ENCODE results near the gene SPATA32.
A peak's percentile ranks its signal among the peaks of the same experiment; 100 is the strongest.

The SPATA32 gene

DNA sequence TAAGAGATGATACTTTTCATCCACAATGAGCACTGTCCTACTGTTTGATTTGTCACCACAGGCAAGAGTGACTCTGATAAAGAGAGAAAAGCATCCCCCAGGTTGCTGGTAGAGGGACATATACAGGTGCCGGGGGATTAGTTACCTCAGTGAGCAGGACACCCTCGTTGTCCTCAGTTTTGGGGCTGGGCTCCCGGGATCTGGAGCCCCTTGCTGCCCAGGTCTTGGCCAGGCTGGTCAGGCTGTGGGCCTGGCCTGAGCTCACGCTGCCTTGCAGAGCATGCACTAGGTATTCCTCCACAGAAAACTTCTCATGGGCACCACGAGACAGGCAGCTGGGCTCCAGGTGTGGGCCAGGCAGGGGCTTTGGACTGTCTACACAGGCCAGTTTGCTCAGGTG lies 24.4 kb upstream of the SPATA32 start (continued):
- TF ChIP-seq, protein P1, sequence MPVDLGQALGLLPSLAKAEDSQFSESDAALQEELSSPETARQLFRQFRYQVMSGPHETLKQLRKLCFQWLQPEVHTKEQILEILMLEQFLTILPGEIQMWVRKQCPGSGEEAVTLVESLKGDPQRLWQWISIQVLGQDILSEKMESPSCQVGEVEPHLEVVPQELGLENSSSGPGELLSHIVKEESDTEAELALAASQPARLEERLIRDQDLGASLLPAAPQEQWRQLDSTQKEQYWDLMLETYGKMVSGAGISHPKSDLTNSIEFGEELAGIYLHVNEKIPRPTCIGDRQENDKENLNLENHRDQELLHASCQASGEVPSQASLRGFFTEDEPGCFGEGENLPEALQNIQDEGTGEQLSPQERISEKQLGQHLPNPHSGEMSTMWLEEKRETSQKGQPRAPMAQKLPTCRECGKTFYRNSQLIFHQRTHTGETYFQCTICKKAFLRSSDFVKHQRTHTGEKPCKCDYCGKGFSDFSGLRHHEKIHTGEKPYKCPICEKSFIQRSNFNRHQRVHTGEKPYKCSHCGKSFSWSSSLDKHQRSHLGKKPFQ (tag by site-specific recombination; IDR thresholded peaks at IDR 0.05): no peak
- TF ChIP-seq ZNF175 (tag by site-specific recombination; IDR thresholded peaks at IDR 0.05): no peak
- TF ChIP-seq, protein P2, sequence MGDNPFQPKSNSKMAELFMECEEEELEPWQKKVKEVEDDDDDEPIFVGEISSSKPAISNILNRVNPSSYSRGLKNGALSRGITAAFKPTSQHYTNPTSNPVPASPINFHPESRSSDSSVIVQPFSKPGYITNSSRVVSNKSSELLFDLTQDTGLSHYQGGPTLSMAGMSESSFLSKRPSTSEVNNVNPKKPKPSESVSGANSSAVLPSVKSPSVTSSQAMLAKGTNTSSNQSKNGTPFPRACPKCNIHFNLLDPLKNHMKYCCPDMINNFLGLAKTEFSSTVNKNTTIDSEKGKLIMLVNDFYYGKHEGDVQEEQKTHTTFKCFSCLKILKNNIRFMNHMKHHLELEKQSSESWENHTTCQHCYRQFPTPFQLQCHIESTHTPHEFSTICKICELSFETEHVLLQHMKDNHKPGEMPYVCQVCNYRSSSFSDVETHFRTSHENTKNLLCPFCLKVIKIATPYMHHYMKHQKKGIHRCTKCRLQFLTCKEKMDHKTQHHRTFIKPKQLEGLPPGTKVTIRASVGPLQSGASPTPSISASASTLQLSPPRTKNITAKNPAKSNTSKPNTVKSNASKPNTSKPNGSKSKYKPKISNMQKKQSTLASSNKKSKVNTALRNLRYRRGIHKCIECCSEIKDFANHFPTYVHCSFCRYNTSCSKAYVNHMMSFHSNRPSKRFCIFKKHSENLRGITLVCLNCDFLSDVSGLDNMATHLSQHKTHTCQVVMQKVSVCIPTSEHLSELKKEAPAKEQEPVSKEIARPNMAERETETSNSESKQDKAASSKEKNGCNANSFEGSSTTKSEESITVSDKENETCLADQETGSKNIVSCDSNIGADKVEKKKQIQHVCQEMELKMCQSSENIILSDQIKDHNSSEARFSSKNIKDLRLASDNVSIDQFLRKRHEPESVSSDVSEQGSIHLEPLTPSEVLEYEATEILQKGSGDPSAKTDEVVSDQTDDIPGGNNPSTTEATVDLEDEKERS (tag by site-specific recombination; IDR thresholded peaks at IDR 0.05): no peak
- TF ChIP-seq GFI1B (tag by site-specific recombination; IDR thresholded peaks at IDR 0.05): no peak

DNA sequence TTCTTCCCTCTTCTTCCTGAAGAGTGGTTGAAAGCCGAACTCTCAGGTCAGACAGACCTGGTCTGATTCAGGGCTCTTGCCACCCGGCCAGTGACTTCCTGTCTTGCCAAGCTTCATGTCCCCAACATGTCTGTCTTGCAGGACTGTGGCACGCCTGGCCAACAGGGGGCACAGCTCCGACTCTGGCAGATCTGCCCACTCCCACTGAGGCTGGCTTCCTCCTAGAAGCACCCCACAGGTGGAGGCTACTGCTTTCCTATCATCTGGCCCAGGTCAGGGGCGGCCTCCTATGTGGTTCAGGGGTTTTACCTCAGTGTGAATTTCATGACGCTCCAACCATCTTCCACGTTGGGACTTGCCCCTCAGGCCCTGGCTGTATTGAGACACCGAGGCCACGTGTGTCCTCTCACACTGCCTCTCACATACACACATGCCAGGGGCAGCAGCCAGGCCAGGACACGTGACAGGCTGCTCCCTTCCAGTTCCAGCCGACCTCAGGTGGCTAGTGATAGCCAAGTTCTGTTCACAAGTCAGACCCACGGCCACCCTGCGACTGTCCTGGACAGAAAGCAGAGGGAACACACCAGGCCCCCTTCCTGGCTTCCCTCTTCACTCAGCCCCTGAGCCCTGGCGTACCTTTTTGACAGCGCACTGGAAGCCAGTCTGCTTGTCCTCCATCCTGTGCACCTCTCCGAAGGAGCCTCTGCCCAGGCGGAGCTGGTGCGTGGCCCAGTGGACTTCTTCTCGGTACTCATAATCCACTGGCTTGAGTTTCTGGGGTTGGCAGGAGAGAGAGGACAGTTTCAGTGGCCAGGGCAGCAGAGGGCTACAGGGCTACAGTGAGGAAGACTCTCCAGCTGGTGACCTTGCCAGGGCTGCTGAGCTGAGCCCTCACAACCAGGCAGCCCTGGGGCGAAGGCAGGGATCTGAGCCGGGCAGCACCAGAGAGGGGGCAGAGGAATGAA lies 22.6 kb upstream of the SPATA32 start:
- Histone ChIP-seq H3K27ac (ENCODE audit: extremely low read depth, low read depth, low read length) (no peak overlapping the region), H3K36me3 (ENCODE audit: control insufficient read depth in 2 of 2, insufficient read depth in 1 of 2, low read length in 2 of 2) (peaks cover 16 to 68% of the 10 kb centered on the region in 2 experiments; a peak in 2 of 3 replicates), H3K4me3 (ENCODE audit: low read depth, low read length) (no peak overlapping the region), H3K9me3 (ENCODE audit: control insufficient read depth, insufficient read depth, low read depth, low read length) (no peaks in the 10 kb centered on the region), H3K4me1 (ENCODE audit: control insufficient read depth, insufficient read depth, low read length) (no peaks in the 10 kb centered on the region)
- TF ChIP-seq ZIC2 (tag by site-specific recombination; IDR thresholded peaks at IDR 0.05) (peak; percentile 77), ZSCAN5A (tag by site-specific recombination; IDR thresholded peaks at IDR 0.05) (no peak)
- TF ChIP-seq, protein P3, sequence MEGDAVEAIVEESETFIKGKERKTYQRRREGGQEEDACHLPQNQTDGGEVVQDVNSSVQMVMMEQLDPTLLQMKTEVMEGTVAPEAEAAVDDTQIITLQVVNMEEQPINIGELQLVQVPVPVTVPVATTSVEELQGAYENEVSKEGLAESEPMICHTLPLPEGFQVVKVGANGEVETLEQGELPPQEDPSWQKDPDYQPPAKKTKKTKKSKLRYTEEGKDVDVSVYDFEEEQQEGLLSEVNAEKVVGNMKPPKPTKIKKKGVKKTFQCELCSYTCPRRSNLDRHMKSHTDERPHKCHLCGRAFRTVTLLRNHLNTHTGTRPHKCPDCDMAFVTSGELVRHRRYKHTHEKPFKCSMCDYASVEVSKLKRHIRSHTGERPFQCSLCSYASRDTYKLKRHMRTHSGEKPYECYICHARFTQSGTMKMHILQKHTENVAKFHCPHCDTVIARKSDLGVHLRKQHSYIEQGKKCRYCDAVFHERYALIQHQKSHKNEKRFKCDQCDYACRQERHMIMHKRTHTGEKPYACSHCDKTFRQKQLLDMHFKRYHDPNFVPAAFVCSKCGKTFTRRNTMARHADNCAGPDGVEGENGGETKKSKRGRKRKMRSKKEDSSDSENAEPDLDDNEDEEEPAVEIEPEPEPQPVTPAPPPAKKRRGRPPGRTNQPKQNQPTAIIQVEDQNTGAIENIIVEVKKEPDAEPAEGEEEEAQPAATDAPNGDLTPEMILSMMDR (tag by site-specific recombination; IDR thresholded peaks at IDR 0.05): peak; percentile 58; the same call in 1 of the 2 replicates
- ChIA-PET POLR2A (interaction anchor here (1.7 to 2.9 kb wide), 2 partner anchors 32 to 36 kb away, joined by 3 to 7 read pairs; partner anchors contain the start of gene MAP3K14), CTCF (interaction anchor here (0.5 to 6.1 kb wide), 16 partner anchors 7 to 448 kb away, joined by 3 to 37 read pairs (median 4); no protein-coding TSS in a partner anchor)

DNA sequence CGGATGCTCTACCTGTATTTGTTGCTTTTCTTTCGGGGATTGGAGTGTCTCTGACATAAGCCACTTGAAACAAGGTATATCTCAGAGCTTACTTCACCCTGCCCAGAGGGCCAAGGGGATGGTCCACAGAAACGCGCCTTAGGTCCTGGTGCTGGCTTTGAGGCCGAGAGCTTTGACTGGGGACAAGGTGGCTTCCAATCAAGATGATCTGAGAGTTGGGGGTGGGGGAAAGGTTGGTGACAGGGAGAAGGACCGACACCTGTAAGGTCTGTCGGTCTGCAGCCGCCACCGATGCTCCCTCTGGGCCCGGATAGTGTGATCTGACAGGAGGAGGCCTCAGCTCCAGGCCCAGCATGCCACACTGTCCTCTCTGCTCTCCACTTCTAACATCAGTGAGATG lies 21.8 kb upstream of the SPATA32 start:
- H3K9me3 ChIP-seq (ENCODE audit: control insufficient read depth, insufficient read depth, low read depth, low read length): no peaks in the 10 kb centered on the region
- H3K36me3 ChIP-seq (ENCODE audit: control insufficient read depth in 2 of 2, insufficient read depth in 1 of 2, low read length in 2 of 2): peaks cover 16 to 60% of the 10 kb centered on the region in 2 experiments; a peak in 2 of 3 replicates
- ChIA-PET CTCF (interaction anchor here (0.5 to 2.3 kb wide), 15 partner anchors 10 to 449 kb away, joined by 3 to 12 read pairs (median 4); no protein-coding TSS in a partner anchor), POLR2A (interaction anchor here (0.6 to 1.7 kb wide), 2 partner anchors 36 to 87 kb away, joined by 3 read pairs; no protein-coding TSS in a partner anchor)
- no peaks in the 10 kb centered on the region for H3K4me1 ChIP-seq (ENCODE audit: control insufficient read depth, insufficient read depth, low read length)
- no peak overlapping the region for H3K27ac ChIP-seq (ENCODE audit: extremely low read depth, low read depth, low read length)
- no peak overlapping the region for H3K4me3 ChIP-seq (ENCODE audit: low read depth, low read length)
- TF ChIP-seq ZNF10 (tag by site-specific recombination; IDR thresholded peaks at IDR 0.05) (no peak), MYNN (tag by site-specific recombination; IDR thresholded peaks at IDR 0.05; ENCODE audit: borderline replicate concordance) (no peak), PRDM2 (tag by site-specific recombination; IDR thresholded peaks at IDR 0.05; ENCODE audit: borderline replicate concordance) (no peak)
- TF ChIP-seq, protein P4, sequence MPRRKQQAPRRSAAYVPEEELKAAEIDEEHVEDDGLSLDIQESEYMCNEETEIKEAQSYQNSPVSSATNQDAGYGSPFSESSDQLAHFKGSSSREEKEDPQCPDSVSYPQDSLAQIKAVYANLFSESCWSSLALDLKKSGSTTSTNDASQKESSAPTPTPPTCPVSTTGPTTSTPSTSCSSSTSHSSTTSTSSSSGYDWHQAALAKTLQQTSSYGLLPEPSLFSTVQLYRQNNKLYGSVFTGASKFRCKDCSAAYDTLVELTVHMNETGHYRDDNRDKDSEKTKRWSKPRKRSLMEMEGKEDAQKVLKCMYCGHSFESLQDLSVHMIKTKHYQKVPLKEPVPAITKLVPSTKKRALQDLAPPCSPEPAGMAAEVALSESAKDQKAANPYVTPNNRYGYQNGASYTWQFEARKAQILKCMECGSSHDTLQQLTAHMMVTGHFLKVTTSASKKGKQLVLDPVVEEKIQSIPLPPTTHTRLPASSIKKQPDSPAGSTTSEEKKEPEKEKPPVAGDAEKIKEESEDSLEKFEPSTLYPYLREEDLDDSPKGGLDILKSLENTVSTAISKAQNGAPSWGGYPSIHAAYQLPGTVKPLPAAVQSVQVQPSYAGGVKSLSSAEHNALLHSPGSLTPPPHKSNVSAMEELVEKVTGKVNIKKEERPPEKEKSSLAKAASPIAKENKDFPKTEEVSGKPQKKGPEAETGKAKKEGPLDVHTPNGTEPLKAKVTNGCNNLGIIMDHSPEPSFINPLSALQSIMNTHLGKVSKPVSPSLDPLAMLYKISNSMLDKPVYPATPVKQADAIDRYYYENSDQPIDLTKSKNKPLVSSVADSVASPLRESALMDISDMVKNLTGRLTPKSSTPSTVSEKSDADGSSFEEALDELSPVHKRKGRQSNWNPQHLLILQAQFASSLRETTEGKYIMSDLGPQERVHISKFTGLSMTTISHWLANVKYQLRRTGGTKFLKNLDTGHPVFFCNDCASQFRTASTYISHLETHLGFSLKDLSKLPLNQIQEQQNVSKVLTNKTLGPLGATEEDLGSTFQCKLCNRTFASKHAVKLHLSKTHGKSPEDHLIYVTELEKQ (tag by site-specific recombination; IDR thresholded peaks at IDR 0.05; ENCODE audit: borderline replicate concordance): no peak

Measured in HEK293 (cell line).